C4-2B (cell line): Measurements from ENCODE around the gene REEP1.

Experiments used
- ZFX ChIP-seq: fragments of 450-650 bp; IDR thresholded peaks from 2 replicates; pipeline ENCODE4 v1.6.1; 2017
- TF ChIP-seq, protein P1 (sequence below): fragments of 450-650 bp; conservative IDR thresholded peaks from 2 replicates; pipeline ENCODE4 v1.5.1; 2017; ENCODE audit warnings: mild to moderate bottlenecking

DNA sequence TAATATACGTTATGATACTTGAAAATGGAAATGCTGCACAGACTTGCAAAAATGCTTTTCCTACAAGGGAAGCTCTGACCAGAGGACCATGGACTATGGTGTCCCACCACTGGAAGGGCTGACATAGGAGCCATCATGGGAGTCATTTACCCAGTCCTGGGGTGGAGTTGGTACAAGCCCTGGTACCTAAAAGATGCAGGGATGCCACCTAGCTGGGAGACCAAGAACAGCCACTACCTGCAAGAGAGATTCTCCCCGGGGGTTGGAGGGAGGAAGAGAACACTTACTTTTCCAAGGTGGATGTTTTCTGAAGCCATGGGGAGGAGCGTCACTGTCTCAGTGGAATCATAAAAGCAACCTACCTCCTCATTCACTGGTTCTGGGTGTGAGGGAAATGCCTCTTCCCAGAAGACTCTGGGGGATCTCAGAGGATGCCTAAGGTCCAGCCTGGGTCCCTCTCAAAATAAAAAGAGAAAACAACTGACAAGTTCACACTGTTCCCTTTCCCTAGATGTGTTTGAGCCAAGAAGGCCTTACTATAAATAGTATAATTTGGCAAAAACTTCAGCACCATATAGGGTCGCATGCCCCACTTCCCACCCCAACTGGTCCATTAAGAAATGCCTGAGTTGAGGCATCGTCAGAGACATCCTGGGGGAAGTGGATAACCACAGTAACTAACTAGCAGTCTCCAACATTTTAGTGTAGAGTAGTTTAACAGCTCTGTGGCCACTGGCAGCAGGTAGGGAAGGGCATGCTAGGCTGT is 39.9 kb downstream of the REEP1 start:
- TF ChIP-seq, protein P1, sequence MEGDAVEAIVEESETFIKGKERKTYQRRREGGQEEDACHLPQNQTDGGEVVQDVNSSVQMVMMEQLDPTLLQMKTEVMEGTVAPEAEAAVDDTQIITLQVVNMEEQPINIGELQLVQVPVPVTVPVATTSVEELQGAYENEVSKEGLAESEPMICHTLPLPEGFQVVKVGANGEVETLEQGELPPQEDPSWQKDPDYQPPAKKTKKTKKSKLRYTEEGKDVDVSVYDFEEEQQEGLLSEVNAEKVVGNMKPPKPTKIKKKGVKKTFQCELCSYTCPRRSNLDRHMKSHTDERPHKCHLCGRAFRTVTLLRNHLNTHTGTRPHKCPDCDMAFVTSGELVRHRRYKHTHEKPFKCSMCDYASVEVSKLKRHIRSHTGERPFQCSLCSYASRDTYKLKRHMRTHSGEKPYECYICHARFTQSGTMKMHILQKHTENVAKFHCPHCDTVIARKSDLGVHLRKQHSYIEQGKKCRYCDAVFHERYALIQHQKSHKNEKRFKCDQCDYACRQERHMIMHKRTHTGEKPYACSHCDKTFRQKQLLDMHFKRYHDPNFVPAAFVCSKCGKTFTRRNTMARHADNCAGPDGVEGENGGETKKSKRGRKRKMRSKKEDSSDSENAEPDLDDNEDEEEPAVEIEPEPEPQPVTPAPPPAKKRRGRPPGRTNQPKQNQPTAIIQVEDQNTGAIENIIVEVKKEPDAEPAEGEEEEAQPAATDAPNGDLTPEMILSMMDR, result peak; percentile 14; the same call in 1 of the 2 replicates
- TF ChIP-seq ZFX, result no peak
